H9 (cell line): ENCODE data around the gene ARFGEF3. TPM values are rescaled to one million over a fixed set of nuclear protein-coding genes. Genes with fewer than 3 reads are reported as not detected.

Experiments
- DNase-seq: peaks from one replicate; pipeline ENCODE4 v3.0.0-alpha.2; 2017
- H2AFZ ChIP-seq: one replicate; pipeline ENCODE4 v1.6.1; 2013; ENCODE audit warnings: mild to moderate bottlenecking, low read length, control low read depth, moderate library complexity
- H2AK5ac ChIP-seq: 2 replicates; pipeline ENCODE4 v1.6.1; 2013; ENCODE audit warnings: low read length, control low read depth, mixed read lengths; ENCODE audit not compliant: insufficient read length
- H2BK120ac ChIP-seq: one replicate; pipeline ENCODE4 v1.6.1; 2013; ENCODE audit warnings: low read depth, mild to moderate bottlenecking, low read length, control low read depth, inconsistent platforms; ENCODE audit not compliant: poor library complexity, severe bottlenecking
- H2BK12ac ChIP-seq: 2 replicates; pipeline ENCODE4 v1.6.1; 2013; ENCODE audit warnings: low read length, control low read depth, mixed read lengths, low read depth; ENCODE audit not compliant: insufficient read length
- H2BK15ac ChIP-seq: 2 replicates; pipeline ENCODE4 v1.6.1; 2013; ENCODE audit warnings: low read depth, low read length, control low read depth
- H2BK20ac ChIP-seq: one replicate; pipeline ENCODE4 v1.6.1; 2013; ENCODE audit warnings: low read depth, mild to moderate bottlenecking, low read length, control low read depth, inconsistent platforms; ENCODE audit not compliant: poor library complexity, severe bottlenecking
- H2BK5ac ChIP-seq: 2 replicates; pipeline ENCODE4 v1.6.1; 2013; ENCODE audit warnings: low read length, control low read depth, mixed read lengths; ENCODE audit not compliant: insufficient read length
- H3K14ac ChIP-seq: 2 replicates; pipeline ENCODE4 v1.6.1; 2013; ENCODE audit warnings: low read length, control low read depth; ENCODE audit not compliant: insufficient read depth
- H3K18ac ChIP-seq: 2 replicates; pipeline ENCODE4 v1.6.1; 2013; ENCODE audit warnings: low read depth, mild to moderate bottlenecking, mixed read lengths, low read length, control low read depth; ENCODE audit not compliant: insufficient read length
- H3K23ac ChIP-seq: 2 replicates; pipeline ENCODE4 v1.6.1; 2013; ENCODE audit warnings: low read length, control low read depth, mixed read lengths, low read depth; ENCODE audit not compliant: insufficient read length
- H3K23me2 ChIP-seq: 2 replicates; pipeline ENCODE4 v1.6.1; 2013; ENCODE audit warnings: low read depth, mild to moderate bottlenecking, mixed read lengths, low read length, control low read depth; ENCODE audit not compliant: insufficient read length, poor library complexity, severe bottlenecking
- H3K27ac ChIP-seq: 2 replicates; pipeline ENCODE4 v1.5.1; 2013; ENCODE audit warnings: low read length, control low read depth, mixed read lengths, low read depth; ENCODE audit not compliant: insufficient read length
- H3K27me3 ChIP-seq: 2 replicates; pipeline ENCODE4 v1.6.1; 2013; ENCODE audit warnings: low read length, control low read depth, inconsistent platforms; ENCODE audit not compliant: insufficient read depth
- H3K4ac ChIP-seq: 2 replicates; pipeline ENCODE4 v1.6.1; 2013; ENCODE audit warnings: low read depth, mild to moderate bottlenecking, control low read depth, inconsistent platforms, low read length, moderate library complexity
- H3K4me1 ChIP-seq: 2 replicates; pipeline ENCODE4 v1.6.1; 2013; ENCODE audit warnings: low read length, control low read depth, inconsistent platforms; ENCODE audit not compliant: insufficient read depth
- H3K4me2 ChIP-seq: 2 replicates; pipeline ENCODE4 v1.6.1; 2013; ENCODE audit warnings: low read length, control low read depth, mixed read lengths; ENCODE audit not compliant: insufficient read length, insufficient read depth
- H3K56ac ChIP-seq: 2 replicates; pipeline ENCODE4 v1.6.1; 2013; ENCODE audit warnings: low read depth, mild to moderate bottlenecking, mixed read lengths, low read length, control low read depth; ENCODE audit not compliant: insufficient read length
- H3K79me1 ChIP-seq: 2 replicates; pipeline ENCODE4 v1.6.1; 2013; ENCODE audit warnings: low read depth, mild to moderate bottlenecking, moderate library complexity, low read length, control low read depth, inconsistent platforms; ENCODE audit not compliant: insufficient read depth, poor library complexity, severe bottlenecking
- H3K79me2 ChIP-seq: 2 replicates; pipeline ENCODE4 v1.6.1; 2013; ENCODE audit warnings: low read length, control low read depth, inconsistent platforms; ENCODE audit not compliant: insufficient read depth
- H3K9ac ChIP-seq: 2 replicates; pipeline ENCODE4 v1.6.1; 2013; ENCODE audit warnings: low read length, control low read depth, mixed read lengths; ENCODE audit not compliant: insufficient read length; ENCODE audit errors: extremely low read depth
- H3K9me3 ChIP-seq: one replicate; pipeline ENCODE4 v1.6.1; 2013; ENCODE audit warnings: low read depth, low read length, inconsistent platforms; ENCODE audit not compliant: control insufficient read depth
- H3T11ph ChIP-seq: one replicate; pipeline ENCODE4 v1.6.1; 2013; ENCODE audit warnings: mild to moderate bottlenecking, low read length, control low read depth, inconsistent platforms
- H4K20me1 ChIP-seq: one replicate; pipeline ENCODE4 v1.6.1; 2013; ENCODE audit not compliant: control insufficient read depth, insufficient read length, insufficient read depth
- H4K5ac ChIP-seq: 2 replicates; pipeline ENCODE4 v1.6.1; 2013; ENCODE audit warnings: low read depth, mild to moderate bottlenecking, mixed read lengths, low read length, control low read depth; ENCODE audit not compliant: insufficient read length
- H4K8ac ChIP-seq: replicated peaks from 2 replicates; pipeline ENCODE4 v1.6.1; 2013; ENCODE audit warnings: low read length, control low read depth, mixed read lengths, low read depth; ENCODE audit not compliant: insufficient read length
- H4K91ac ChIP-seq: 2 replicates; pipeline ENCODE4 v1.6.1; 2013; ENCODE audit warnings: low read depth, mild to moderate bottlenecking, moderate library complexity, mixed read lengths, low read length, control low read depth; ENCODE audit not compliant: insufficient read length
- H3K27ac Mint-ChIP-seq, 3 experiments: 2 replicates in 2 of 3; 3 replicates in 1 of 3; pipeline ENCODE4 v1.8.0; 2020 to 2021; ENCODE audit warnings: mixed read lengths in 3 of 3, mild to moderate bottlenecking in 1 of 3, moderate library complexity in 1 of 3
- H3K27me3 Mint-ChIP-seq: 2 replicates; pipeline ENCODE4 v1.8.0; 2021; ENCODE audit warnings: low read depth, mild to moderate bottlenecking, moderate library complexity, mixed read lengths
- H3K36me3 Mint-ChIP-seq, 3 experiments: 2 replicates in 2 of 3; 3 replicates in 1 of 3; pipeline ENCODE4 v1.8.0; 2020 to 2021; ENCODE audit warnings: low read depth in 3 of 3, mixed read lengths in 3 of 3; ENCODE audit not compliant: insufficient read depth in 1 of 3
- H3K4me1 Mint-ChIP-seq, 2 experiments: 2 replicates each; pipeline ENCODE4 v1.8.0; 2020; ENCODE audit warnings: mixed read lengths in 2 of 2
- H3K4me3 Mint-ChIP-seq, 2 experiments: 2 replicates in 1 of 2; 3 replicates in 1 of 2; pipeline ENCODE4 v1.8.0; 2020 to 2021; ENCODE audit warnings: mild to moderate bottlenecking in 2 of 2, mixed read lengths in 2 of 2, moderate library complexity in 1 of 2
- H3K9me3 Mint-ChIP-seq, 2 experiments: 2 replicates in 1 of 2; 3 replicates in 1 of 2; pipeline ENCODE4 v1.8.0; 2020; ENCODE audit warnings: mild to moderate bottlenecking in 2 of 2, mixed read lengths in 2 of 2, moderate library complexity in 1 of 2
- CTCF ChIP-seq: fragments of 200-600 bp; sonication (generic); conservative IDR thresholded peaks from 3 replicates; pipeline ENCODE4 v1.8.0; 2021; ENCODE audit warnings: antibody characterized with exemption, mild to moderate bottlenecking
- WGBS: extraction: QIAGEN DNeasy Blood & Tissue Kit; methylation state at CpG from one replicate; pipeline ENCODE4 v1.1.7; 2013; ENCODE audit warnings: missing lambda C conversion rate, low lambda C conversion rate, mixed read lengths; ENCODE audit not compliant: insufficient read length; ENCODE audit errors: extremely low coverage; 5-methylcytosine and 5-hydroxymethylcytosine counted together
- total RNA-seq: library from RNA; stranded (reverse); gene quantifications from 2 replicates; pipeline ENCODE4 v1.2.1, GENCODE V29; 2021

ARFGEF3 gene
- total RNA-seq, 1 experiment from 2014 or later: 13.7 TPM

- H4K20me1 ChIP-seq: no peaks in the 10 kb centered on the region
- no peaks in the 10 kb centered on the region for H3K79me2 ChIP-seq
- H3K27me3 Mint-ChIP-seq: no peaks in the 10 kb centered on the region
- H4K5ac ChIP-seq: no peak overlapping the region
- H2BK120ac ChIP-seq: no peak overlapping the region
- no peak overlapping the region for H4K91ac ChIP-seq
- H3K14ac ChIP-seq: no peak overlapping the region
- no peak overlapping the region for H2AK5ac ChIP-seq
- no peaks in the 10 kb centered on the region for H3K9me3 Mint-ChIP-seq
- no peak overlapping the region for H3K56ac ChIP-seq
- no peak for TF ChIP-seq CTCF
- H3K4me3 Mint-ChIP-seq: no peak overlapping the region
- H2BK15ac ChIP-seq: no peak overlapping the region
- no peak overlapping the region; a peak in 1 of 7 replicates for H3K27ac Mint-ChIP-seq
- no peaks in the 10 kb centered on the region for H3K9me3 ChIP-seq
- peaks cover 16 to 17% of the 10 kb centered on the region in 2 experiments for H3K4me1 Mint-ChIP-seq
- H2BK5ac ChIP-seq: no peak overlapping the region
- no peak overlapping the region for H3K4me2 ChIP-seq
- H3K9ac ChIP-seq: no peak overlapping the region
- H3K18ac ChIP-seq: no peak overlapping the region
- H2AFZ ChIP-seq: no peak overlapping the region
- H3K23ac ChIP-seq: no peak overlapping the region
- WGBS: no CpG with 5 or more reads among the region's 7 CpGs
- H2BK20ac ChIP-seq: no peak overlapping the region
- H3K4me1 ChIP-seq: no peaks in the 10 kb centered on the region; the same call in 1 of the 2 replicates
- H3T11ph ChIP-seq: no peak overlapping the region
- H3K4ac ChIP-seq: no peak overlapping the region
- H2BK12ac ChIP-seq: no peak overlapping the region
- H3K79me1 ChIP-seq: no peaks in the 10 kb centered on the region
- peaks cover 2 to 22% (median 7%) of the 10 kb centered on the region in 3 experiments; a peak in 6 of 7 replicates for H3K36me3 Mint-ChIP-seq
- no peak overlapping the region for H4K8ac ChIP-seq
- H3K27me3 ChIP-seq: no peaks in the 10 kb centered on the region
- no peak for DNase-seq
- no peaks in the 10 kb centered on the region for H3K23me2 ChIP-seq
- H3K27ac ChIP-seq: no peak overlapping the region
Observed at GRCh38 chr6:138293428-138294395, 132.0 kb downstream of the ARFGEF3 start.
